Measurements from ENCODE around the gene ABCA9.

Gene ABCA9

GRCh38 chr17:69065113-69065512, 4.4 kb upstream of the ABCA9 start:
- no peak for DNase-seq

GRCh38 chr17:69064476-69064875, 3.7 kb upstream of the ABCA9 start:
- no peak for DNase-seq

GRCh38 chr17:69064001-69064400, 3.3 kb upstream of the ABCA9 start:
- no peak for DNase-seq

GRCh38 chr17:69062860-69063581, 2.3 kb upstream of the ABCA9 start:
- DNase-seq: peak; percentile 34

GRCh38 chr17:69061721-69062556, 1.2 kb upstream of the ABCA9 start:
- peak; percentile 20 for DNase-seq

- DNase-seq: peak; percentile 37
These were observed 1.1 kb downstream of the ABCA9 start for GRCh38 chr17:69059458-69060175.

GRCh38 chr17:69058165-69058564, 2.6 kb downstream of the ABCA9 start:
- DNase-seq: no peak

GRCh38 chr17:69057280-69057679, 3.4 kb downstream of the ABCA9 start:
- DNase-seq: no peak

- no peak for DNase-seq
These were observed 4.4 kb downstream of the ABCA9 start for GRCh38 chr17:69056179-69056823.

- no peak for DNase-seq
These were observed 5.4 kb downstream of the ABCA9 start for GRCh38 chr17:69055334-69055733.

- DNase-seq: no peak
These were observed 9.5 kb downstream of the ABCA9 start for GRCh38 chr17:69050999-69051775.

- no peak for DNase-seq
These were observed 12.1 kb downstream of the ABCA9 start for GRCh38 chr17:69048634-69049033.

GRCh38 chr17:69047368-69048263, 13.1 kb downstream of the ABCA9 start:
- peak; percentile 12 for DNase-seq

- DNase-seq: no peak
These were observed 14.5 kb downstream of the ABCA9 start for GRCh38 chr17:69046121-69046807.

GRCh38 chr17:69045646-69046045, 15.1 kb downstream of the ABCA9 start:
- no peak for DNase-seq

- no peak for DNase-seq
These were observed 16.4 kb downstream of the ABCA9 start for GRCh38 chr17:69044371-69044770.

- DNase-seq: no peak
These were observed 17.5 kb downstream of the ABCA9 start for GRCh38 chr17:69043098-69043734.

GRCh38 chr17:69042308-69042707, 18.4 kb downstream of the ABCA9 start:
- no peak for DNase-seq

GRCh38 chr17:69031839-69032238, 28.9 kb downstream of the ABCA9 start:
- DNase-seq: no peak

GRCh38 chr17:69030169-69030568, 30.6 kb downstream of the ABCA9 start:
- DNase-seq: no peak
